CD4-positive, CD25-positive, alpha-beta regulatory T cell (primary cell): ENCODE results near the gene HOXC5. TPM values are rescaled to one million over a fixed set of nuclear protein-coding genes. Genes with fewer than 3 reads are reported as not detected.

Experiments used
- ATAC-seq, 2 donors: fragments of 150-1000 bp; cut with Tn5 transposase; one replicate each; pipeline ENCODE4 v1.10.0; 2021; ENCODE audit warnings: low read depth in 2 of 2, moderate number of reproducible peaks in 2 of 2, moderate library complexity in 1 of 2
- DNase-seq, 3 donors: peaks; one replicate each; pipeline versions ENCODE4 v3.0.0 to v3.0.0-alpha.2; 2012 to 2022; ENCODE audit warnings: mixed read lengths in 1 of 3
- H3K27ac ChIP-seq: one replicate; pipeline ENCODE4 v1.7.0; 2013; ENCODE audit warnings: mild to moderate bottlenecking, low read length; ENCODE audit not compliant: insufficient read depth, poor library complexity, severe bottlenecking
- H3K27me3 ChIP-seq: one replicate; pipeline ENCODE4 v1.7.0; 2013; ENCODE audit warnings: low read length; ENCODE audit not compliant: control insufficient read depth, insufficient read depth
- H3K36me3 ChIP-seq: one replicate; pipeline ENCODE4 v1.7.0; 2013; ENCODE audit warnings: mild to moderate bottlenecking, low read length, moderate library complexity; ENCODE audit not compliant: control insufficient read depth, insufficient read depth
- H3K4me1 ChIP-seq: 2 replicates; pipeline ENCODE4 v1.7.0; 2013; ENCODE audit warnings: mild to moderate bottlenecking, low read length; ENCODE audit not compliant: insufficient read depth, control insufficient read depth, poor library complexity, severe bottlenecking
- H3K4me3 ChIP-seq: one replicate; pipeline ENCODE4 v1.7.0; 2013; ENCODE audit warnings: low read depth, mild to moderate bottlenecking, low read length, moderate library complexity
- H3K9me3 ChIP-seq, 2 experiments: 1 replicate in 1 of 2; 2 replicates in 1 of 2; pipeline ENCODE4 v1.7.0; 2013; ENCODE audit warnings: low read length in 2 of 2, mild to moderate bottlenecking in 1 of 2, moderate library complexity in 1 of 2; ENCODE audit not compliant: control insufficient read depth in 2 of 2
- H3K27ac Mint-ChIP-seq, 3 donors: one replicate each; pipeline ENCODE4 v1.8.0; 2020 to 2022; ENCODE audit warnings: mild to moderate bottlenecking in 3 of 3, mixed read lengths in 3 of 3, moderate library complexity in 2 of 3
- H3K27me3 Mint-ChIP-seq: one replicate; pipeline ENCODE4 v1.8.0; 2022; ENCODE audit warnings: mild to moderate bottlenecking, mixed read lengths
- H3K36me3 Mint-ChIP-seq: one replicate; pipeline ENCODE4 v1.8.0; 2020; ENCODE audit warnings: mixed read lengths
- H3K4me1 Mint-ChIP-seq, 4 donors: one replicate each; pipeline ENCODE4 v1.8.0; 2020 to 2022; ENCODE audit warnings: mixed read lengths in 4 of 4, mild to moderate bottlenecking in 1 of 4
- H3K4me3 Mint-ChIP-seq, 4 donors: one replicate each; pipeline ENCODE4 v1.8.0; 2020 to 2022; ENCODE audit warnings: mild to moderate bottlenecking in 4 of 4, mixed read lengths in 4 of 4, moderate library complexity in 3 of 4
- H3K9me3 Mint-ChIP-seq, 7 donors: one replicate each; pipeline ENCODE4 v1.8.0; 2020 to 2022; ENCODE audit warnings: mixed read lengths in 7 of 7, mild to moderate bottlenecking in 3 of 7, moderate library complexity in 2 of 7
- polyA plus RNA-seq, 4 donors: library from polyadenylated mRNA; unstranded; fragments of 300-500 nt; fragmentation: Illumina TruSeq; gene quantifications; one replicate each; pipeline ENCODE4 v1.2.3, GENCODE V29; 2021
- total RNA-seq: library from RNA; stranded (reverse); gene quantifications from one replicate; pipeline ENCODE4 v1.2.3, GENCODE V29; 2022

HOXC5 gene
- total and polyA plus RNA-seq, 5 donors from 2014 or later: not detected

GRCh38 chr12:54010972-54011664 is 21.7 kb upstream of the HOXC5 start:
- H3K27ac Mint-ChIP-seq: no peak overlapping the region
- H3K36me3 ChIP-seq: no peaks in the 10 kb centered on the region
- no peak for DNase-seq
- H3K4me3 ChIP-seq: no peak overlapping the region
- peaks cover 35% of the 10 kb centered on the region for H3K4me1 ChIP-seq
- H3K4me1 Mint-ChIP-seq: peaks cover 4 to 50% (median 16%) of the 10 kb centered on the region in 4 donors
- peaks cover 0 to 13% (median 0%) of the 10 kb centered on the region in 7 donors for H3K9me3 Mint-ChIP-seq
- H3K27me3 ChIP-seq: peaks cover 68% of the 10 kb centered on the region
- no peak overlapping the region for H3K27ac ChIP-seq
- no peak for ATAC-seq
- no peaks in the 10 kb centered on the region for H3K9me3 ChIP-seq
- H3K4me3 Mint-ChIP-seq: peak overlapping the region in 1 of 4 donors; percentile 6
- H3K36me3 Mint-ChIP-seq: no peaks in the 10 kb centered on the region
- peaks cover 94% of the 10 kb centered on the region for H3K27me3 Mint-ChIP-seq

- H3K27ac Mint-ChIP-seq: no peak overlapping the region
- DNase-seq: no peak
These were observed 21.0 kb upstream of the HOXC5 start for GRCh38 chr12:54011665-54012532.

GRCh38 chr12:54012631-54013409 is 20.0 kb upstream of the HOXC5 start:
- Histone ChIP-seq H3K9me3 (no peaks in the 10 kb centered on the region), H3K4me3 (no peak overlapping the region), H3K4me1 (peaks cover 38% of the 10 kb centered on the region), H3K27ac (no peak overlapping the region), H3K36me3 (no peaks in the 10 kb centered on the region), H3K27me3 (peaks cover 59% of the 10 kb centered on the region)
- no peak overlapping the region for H3K27ac Mint-ChIP-seq
- H3K9me3 Mint-ChIP-seq: peaks cover 0 to 17% (median 0%) of the 10 kb centered on the region in 7 donors
- H3K27me3 Mint-ChIP-seq: peaks cover 94% of the 10 kb centered on the region
- DNase-seq (no peak), ATAC-seq (no peak)
- H3K4me3 Mint-ChIP-seq: peak overlapping the region in 1 of 4 donors; percentile 4
- H3K36me3 Mint-ChIP-seq: no peaks in the 10 kb centered on the region
- H3K4me1 Mint-ChIP-seq: peaks cover 0 to 47% (median 19%) of the 10 kb centered on the region in 4 donors

More at GRCh38 chr12:54011665-54012532, 21.0 kb upstream of the HOXC5 start:
- H3K9me3 ChIP-seq: no peaks in the 10 kb centered on the region
- Mint-ChIP-seq H3K4me1 (peaks cover 0 to 42% (median 14%) of the 10 kb centered on the region in 4 donors), H3K36me3 (no peaks in the 10 kb centered on the region), H3K9me3 (peaks cover 0 to 13% (median 0%) of the 10 kb centered on the region in 7 donors), H3K27me3 (peaks cover 94% of the 10 kb centered on the region), H3K4me3 (no peak overlapping the region)
- H3K4me3 ChIP-seq: no peak overlapping the region
- no peak for ATAC-seq
- no peak overlapping the region for H3K27ac ChIP-seq
- H3K36me3 ChIP-seq: no peaks in the 10 kb centered on the region
- peaks cover 66% of the 10 kb centered on the region for H3K27me3 ChIP-seq
- peaks cover 30% of the 10 kb centered on the region for H3K4me1 ChIP-seq

- Histone ChIP-seq H3K4me1 (peaks cover 38% of the 10 kb centered on the region), H3K4me3 (no peak overlapping the region), H3K27me3 (peaks cover 52% of the 10 kb centered on the region), H3K27ac (no peak overlapping the region), H3K36me3 (no peaks in the 10 kb centered on the region), H3K9me3 (no peaks in the 10 kb centered on the region)
- peaks cover 93% of the 10 kb centered on the region for H3K27me3 Mint-ChIP-seq
- no peak for DNase-seq
- H3K36me3 Mint-ChIP-seq: no peaks in the 10 kb centered on the region
- peaks cover 0 to 44% (median 19%) of the 10 kb centered on the region in 4 donors for H3K4me1 Mint-ChIP-seq
- no peak overlapping the region for H3K4me3 Mint-ChIP-seq
- H3K27ac Mint-ChIP-seq: no peak overlapping the region
- peaks cover 0 to 13% (median 0%) of the 10 kb centered on the region in 7 donors for H3K9me3 Mint-ChIP-seq
- no peak for ATAC-seq
These were observed 18.4 kb upstream of the HOXC5 start for GRCh38 chr12:54014377-54015017.

GRCh38 chr12:54015018-54015931 is 17.6 kb upstream of the HOXC5 start:
- no peaks in the 10 kb centered on the region for H3K9me3 ChIP-seq
- Mint-ChIP-seq H3K4me1 (peaks cover 0 to 43% (median 23%) of the 10 kb centered on the region in 4 donors), H3K36me3 (no peaks in the 10 kb centered on the region), H3K9me3 (peaks cover 0 to 10% (median 0%) of the 10 kb centered on the region in 7 donors), H3K27me3 (peaks cover 93% of the 10 kb centered on the region), H3K27ac (no peak overlapping the region), H3K4me3 (no peak overlapping the region)
- H3K27me3 ChIP-seq: peaks cover 54% of the 10 kb centered on the region
- no peak overlapping the region for H3K27ac ChIP-seq
- DNase-seq (no peak), ATAC-seq (no peak)
- H3K36me3 ChIP-seq: no peaks in the 10 kb centered on the region
- peaks cover 33% of the 10 kb centered on the region for H3K4me1 ChIP-seq
- H3K4me3 ChIP-seq: no peak overlapping the region

GRCh38 chr12:54016051-54016450 is 16.8 kb upstream of the HOXC5 start:
- Mint-ChIP-seq H3K27ac (no peak overlapping the region), H3K4me1 (peaks cover 0 to 39% (median 21%) of the 10 kb centered on the region in 4 donors), H3K9me3 (peaks cover 0 to 6% (median 0%) of the 10 kb centered on the region in 7 donors), H3K4me3 (peak overlapping the region in 2 of 4 donors; percentile 16 to 44), H3K27me3 (peaks cover 93% of the 10 kb centered on the region), H3K36me3 (no peaks in the 10 kb centered on the region)
- H3K9me3 ChIP-seq: no peaks in the 10 kb centered on the region
- H3K36me3 ChIP-seq: no peaks in the 10 kb centered on the region
- DNase-seq: no peak
- no peak for ATAC-seq
- peaks cover 32% of the 10 kb centered on the region for H3K4me1 ChIP-seq
- H3K27me3 ChIP-seq: peaks cover 51% of the 10 kb centered on the region
- no peak overlapping the region for H3K27ac ChIP-seq
- H3K4me3 ChIP-seq: no peak overlapping the region
